GM21619 (cell line): ENCODE measurements around the gene PIM3.

Experiments
- ATAC-seq: cut with Tn5 transposase; IDR thresholded peaks from one replicate; pipeline ENCODE4 v1.9.1; 2021; ENCODE audit not compliant: unreplicated experiment

The PIM3 gene

DNA sequence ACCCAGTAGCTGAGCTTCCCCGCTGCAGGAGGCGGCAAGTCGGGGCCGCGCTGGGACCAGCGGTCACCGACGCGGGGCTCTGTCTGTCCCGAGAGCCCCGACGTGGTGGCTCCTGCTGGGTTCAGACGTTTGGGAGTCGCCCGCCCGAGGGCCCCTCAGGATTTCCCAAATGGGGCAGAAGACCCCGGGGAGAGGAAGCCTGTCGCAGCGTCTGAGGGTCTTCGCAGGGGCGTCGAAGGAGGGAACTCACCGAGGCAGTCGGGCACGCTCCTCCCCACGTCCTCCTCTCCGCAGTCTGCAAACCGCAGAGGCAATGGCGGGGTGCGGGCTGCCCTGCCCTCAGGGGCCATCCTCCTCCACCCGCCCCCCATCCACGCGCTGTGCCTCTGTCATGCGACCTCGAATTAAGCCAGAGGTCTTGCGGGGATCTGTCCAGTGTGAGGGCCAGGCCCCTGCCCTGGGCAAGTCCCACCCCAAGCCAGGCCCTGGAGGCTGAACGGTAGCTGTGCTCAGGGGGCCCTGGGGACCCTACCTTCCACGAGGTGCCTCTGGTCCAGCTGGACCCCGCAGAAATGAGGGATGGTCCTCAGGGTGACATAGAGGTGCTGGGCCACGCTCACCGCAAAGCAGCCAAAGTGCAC, 39.5 kb downstream of the PIM3 start:
- ATAC-seq, result no peak

DNA sequence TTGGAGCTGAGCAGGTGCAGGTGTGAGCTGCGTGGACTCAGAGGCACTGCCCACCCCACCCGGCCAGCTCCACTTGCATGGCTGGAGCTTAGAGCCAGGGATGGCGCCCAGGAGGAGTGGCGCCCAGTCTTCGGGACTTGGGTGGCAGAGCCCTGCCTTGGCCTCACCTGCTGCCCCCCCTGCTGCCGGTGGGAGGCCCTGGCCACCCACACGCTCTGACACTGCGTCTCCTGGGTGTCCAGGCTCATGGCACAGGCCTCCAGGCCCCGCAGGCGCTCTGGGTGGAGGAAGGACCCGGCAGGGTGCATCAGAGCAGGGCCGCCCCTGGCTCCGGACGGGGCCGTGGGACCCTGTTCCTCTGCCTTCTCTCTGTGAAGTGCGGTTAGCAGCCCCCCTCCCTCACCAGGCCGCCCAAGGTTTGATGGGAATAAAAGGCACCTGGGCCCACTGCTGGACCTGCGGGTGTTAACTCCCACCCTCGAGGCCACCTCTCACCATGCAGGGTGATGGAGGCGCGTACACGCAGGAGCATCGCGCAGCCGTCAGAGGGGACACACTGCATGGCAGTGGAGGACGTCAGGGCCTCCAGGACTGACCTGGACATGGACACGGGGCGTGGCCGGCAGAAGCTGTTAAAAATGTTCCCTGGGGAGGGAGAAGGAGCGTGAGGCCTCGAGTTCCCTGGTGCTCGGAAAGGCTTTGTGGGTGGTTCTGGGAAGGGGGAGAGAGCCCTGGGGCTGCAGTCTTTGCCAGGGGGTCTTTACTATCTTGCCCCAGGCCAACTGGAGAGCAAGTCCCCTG, 40.2 kb downstream of the PIM3 start:
- ATAC-seq, result no peak

DNA sequence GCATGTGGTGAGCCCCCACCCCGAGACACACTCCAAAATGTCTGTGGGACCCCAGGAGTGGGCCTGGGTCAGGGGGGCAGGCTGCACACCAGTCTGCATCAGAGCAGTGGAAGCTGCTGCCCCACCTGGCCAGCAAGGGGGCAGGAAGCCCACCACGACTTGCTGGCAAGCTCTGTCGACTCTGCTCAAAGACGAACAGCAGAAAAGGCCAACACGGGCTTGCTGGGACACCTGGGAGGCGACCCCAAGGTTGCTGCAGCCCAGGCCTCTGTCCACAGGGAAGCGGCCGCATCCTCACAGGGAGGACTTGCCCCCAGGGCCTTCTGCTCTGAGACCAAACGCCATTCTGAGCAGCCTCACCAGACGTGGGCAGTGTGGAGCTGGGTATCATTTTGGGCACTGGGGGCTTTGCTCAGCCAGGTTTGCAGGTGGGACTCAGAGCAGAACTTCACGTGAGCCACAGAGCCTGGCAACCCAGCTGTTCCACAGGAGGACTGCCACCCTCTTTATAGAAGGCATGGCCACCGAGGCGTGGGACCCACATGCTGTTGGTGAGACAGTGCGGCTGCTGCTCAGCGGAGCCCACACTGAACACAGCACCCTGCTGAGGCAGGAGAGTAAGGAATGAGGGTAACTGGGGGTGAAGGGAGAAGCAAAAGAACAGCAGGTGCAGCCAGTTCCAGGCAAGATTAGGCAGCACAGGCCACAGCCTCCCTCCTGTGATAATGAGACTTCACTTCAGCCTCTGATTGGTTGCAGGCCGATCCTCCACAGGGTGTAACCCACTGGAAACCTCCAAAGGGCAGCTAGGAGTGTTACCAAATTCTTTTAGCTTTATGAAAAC, 41.0 kb downstream of the PIM3 start:
- no peak for ATAC-seq

DNA sequence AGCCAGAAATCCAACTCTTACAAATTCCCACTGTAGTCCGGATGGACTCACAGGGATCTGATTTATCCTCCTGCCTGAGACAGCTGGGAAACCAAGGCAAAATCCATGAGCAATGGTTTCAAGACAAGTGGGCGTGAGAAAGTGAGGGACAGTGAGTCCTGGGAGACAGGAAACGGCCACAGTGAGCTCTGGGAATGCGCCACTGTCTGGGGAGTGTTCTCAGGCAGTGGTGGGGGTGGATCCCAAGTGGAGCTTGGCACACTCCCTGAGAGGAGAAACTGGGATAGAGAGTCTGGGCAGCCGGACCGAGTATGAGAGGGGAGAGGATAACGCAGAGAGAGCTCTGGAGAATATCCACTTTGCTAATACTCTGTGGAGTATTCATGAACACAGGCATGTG, 42.2 kb downstream of the PIM3 start:
- ATAC-seq, result no peak

DNA sequence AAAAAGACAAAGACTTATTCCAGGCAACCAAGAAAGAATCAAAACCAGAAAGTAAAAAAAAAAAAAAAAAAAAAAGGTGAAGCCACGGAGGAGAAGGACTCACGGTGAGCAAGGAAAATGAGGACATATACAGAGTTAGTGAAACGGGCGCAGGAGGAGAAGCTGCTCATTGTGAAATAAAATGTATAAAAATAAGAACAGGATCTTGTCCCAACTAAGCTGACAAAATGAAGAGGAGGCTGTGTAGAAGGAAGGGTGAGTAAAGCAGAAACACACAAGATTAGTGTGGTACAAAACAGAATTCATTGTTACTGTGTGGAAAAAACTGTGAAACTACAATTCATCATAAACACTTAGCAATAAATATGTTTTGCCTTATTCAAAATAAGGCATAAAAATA, 44.3 kb downstream of the PIM3 start:
- no peak for ATAC-seq

DNA sequence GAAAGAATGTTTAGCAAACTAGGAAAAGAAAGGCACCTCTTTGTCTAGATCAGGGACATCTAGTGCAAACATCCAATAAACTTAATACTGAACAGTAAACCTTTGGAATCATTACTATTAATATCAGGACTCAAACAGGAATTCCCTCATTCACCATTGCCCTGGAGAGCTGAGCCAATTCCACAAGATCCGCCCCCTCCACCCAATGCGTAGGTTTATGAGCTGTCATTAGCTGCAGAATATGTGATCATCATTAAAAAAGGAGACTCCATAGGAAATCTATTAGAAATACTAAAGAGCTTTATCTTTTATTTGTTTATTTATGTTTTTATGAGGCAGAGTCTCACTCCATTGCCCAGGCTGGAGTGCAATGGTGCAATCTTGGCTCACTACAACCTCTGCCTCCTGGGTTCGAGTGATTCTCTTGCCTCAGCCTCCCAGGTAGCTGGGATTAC, 46.5 kb downstream of the PIM3 start:
- no peak for ATAC-seq

DNA sequence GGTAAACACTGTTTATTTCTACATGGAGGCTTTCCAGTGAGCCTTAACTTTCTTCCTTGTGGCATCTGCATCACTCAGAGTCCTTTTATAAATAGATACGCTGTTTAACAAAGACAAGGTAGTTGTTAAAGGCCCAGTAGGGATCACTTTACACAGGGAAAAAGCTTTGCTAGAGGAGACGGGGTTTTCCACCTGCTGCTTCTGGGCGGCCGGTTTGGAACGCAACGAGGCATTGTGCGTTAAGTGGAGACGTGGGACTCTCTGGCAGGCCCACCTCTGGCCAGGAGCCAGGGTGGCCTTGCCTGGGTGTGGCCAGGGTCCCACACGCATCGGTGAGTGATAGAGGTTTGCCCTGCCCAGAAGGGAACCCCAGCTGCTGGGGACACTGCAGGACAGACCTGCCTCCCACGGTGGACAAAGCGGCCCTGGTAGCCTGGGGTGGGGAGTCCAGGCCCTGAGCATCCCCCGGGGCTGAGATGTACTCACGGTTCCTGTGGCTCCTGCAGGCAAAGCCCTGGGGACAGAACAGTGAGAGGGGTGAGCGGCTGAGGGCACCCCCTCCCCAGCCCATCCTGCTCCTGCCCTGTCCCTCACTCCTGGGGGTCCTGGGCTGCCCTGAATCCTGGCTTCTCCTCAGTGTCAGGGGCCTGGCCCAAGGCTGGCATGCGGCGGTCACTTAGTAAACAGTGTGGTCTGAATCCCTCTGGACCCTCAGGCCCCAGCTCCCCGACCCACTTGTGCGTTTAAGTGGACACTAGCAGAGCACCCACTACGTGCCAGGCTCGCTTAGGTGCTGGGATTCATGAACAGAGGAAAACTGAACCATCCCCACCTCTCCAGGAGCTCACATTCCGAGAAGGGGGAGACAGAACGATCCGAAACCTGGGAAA, 47.8 kb downstream of the PIM3 start:
- no peak for ATAC-seq

DNA sequence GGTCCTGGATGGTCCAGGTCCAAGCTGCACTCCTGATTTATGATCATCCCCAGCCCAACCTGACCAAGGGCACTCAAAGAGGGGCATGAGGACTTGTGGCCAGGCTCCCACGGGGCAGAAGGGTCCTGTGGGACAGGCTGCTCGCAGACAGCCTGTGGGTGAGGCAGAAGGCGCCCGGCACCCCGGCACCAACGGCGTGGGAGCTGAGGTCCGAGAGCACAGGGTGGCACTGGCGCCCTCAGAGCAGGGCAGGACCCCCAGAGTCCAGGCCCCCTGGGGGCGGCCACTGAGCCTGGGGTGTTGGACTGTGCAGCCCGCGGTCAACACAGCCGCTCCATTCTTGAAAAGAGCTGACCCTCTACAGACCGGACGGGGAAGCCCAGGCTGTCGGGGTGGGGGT, 48.7 kb downstream of the PIM3 start:
- no peak for ATAC-seq

DNA sequence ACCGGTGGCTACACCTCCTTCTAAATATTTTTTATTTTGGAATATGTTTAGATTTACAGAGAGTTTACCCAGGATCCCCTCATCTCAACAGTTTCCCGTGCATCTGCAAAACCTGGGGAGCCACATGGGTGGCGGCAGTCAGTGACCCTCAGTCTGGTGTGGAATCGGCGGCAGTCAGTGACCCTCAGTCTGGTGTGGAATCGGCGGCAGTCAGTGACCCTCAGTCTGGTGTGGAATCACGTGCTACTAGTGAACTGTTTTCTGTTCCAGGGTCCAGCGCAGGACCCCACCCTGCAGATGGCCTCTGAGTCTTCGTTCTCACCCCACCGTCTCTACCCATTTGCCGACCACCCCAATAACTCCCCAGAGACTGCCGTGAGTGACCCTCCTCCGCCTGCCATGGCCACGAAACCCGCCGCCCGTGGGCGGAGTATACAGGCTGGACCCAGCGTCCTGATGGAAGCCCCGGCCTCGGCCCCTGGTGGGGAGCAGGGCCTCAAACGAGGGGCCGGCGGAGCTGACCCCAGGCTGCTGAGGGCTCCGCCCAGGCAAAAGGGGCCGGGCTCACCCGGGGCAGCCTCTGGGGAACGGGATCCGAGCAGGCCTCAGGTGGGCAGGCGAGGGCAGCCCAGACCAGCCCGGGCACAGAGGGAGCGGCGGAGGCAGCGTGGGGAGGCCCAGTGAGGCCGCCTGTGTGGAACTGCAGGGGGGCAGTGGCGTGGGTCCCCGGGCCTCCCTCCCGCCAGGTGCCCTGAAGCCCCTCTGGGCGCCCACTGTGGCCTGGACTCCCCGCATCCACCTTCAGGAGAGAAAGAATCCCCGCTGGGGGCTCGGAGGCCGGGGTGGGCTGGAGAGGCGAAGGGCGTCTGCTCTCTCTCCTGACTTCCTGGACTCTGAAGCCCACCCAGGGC, 49.4 kb downstream of the PIM3 start:
- ATAC-seq, result no peak

DNA sequence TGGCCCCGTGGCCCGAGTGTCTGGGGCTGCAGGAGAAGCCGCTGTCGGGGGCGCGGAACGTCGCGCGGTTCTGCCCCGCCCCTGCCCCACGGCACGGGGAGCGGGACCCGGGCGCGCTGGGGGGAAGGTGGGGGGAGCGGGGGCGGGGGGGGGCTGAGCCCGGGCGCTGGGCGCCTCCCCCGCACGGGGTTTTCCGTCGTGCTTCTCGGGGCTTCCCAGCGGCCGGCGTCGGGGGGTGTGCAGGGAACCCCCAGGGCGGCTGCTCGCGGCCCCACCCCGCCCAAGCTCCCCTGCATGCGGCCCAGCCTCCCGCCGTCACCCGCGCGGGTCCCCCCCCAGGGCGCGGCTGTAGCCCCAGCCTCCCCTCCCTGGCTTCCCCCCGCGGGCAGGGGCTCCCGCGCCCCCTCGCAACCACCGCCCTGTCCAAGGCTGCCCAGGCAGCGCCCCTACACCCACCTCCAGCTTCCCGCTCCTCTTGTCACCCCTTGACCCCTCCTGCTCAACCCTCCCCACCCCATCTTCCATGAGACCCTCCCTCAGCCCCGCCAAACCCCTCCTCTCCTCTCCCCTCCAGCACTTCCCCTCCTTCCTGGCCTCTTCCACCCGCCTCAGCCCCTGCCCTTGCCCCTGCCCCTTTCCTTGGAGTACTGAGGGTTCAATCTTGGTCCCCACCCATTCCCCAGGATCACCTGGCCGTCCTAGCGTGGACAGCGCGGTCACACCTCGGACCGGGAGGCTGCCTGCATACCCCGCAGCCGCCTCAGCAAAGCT, 50.3 kb downstream of the PIM3 start:
- no peak for ATAC-seq

DNA sequence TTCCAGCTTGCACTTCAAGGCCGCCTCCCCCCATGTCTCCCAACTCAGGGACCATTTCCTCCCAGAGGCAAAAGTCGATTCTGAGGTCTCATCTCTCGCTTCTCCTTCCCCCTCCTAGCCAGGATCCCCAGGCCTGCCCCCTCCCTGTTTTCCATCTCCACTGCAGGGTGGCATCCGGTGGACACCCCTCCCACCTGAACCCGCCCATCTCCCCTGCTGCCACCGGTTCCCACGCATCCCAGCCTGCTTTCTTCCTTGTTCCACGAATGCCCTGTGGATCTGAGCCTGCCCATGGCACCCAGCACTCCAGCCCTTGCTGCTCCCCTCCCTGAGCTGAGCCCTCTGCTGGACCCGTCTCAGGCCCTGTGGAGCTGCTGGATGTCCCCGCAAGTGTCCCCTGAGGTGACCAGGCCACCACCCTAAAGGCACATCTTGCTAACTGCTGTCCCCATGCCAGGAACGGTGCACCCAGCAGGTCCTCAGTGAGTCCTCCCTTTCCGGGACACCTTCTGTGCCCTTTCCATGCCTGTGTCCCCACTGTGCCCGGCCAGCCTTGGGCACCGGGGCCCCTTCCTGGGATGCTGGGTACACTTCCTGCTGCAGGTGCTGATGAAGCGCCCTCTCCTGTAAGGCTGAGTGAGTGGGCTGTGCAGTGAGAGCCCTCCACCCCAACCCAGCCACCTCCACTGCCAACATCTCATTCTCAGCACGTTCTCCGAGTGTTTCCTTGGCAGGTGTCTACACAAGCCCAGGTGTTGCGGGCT, 51.1 kb downstream of the PIM3 start:
- ATAC-seq, result no peak

DNA sequence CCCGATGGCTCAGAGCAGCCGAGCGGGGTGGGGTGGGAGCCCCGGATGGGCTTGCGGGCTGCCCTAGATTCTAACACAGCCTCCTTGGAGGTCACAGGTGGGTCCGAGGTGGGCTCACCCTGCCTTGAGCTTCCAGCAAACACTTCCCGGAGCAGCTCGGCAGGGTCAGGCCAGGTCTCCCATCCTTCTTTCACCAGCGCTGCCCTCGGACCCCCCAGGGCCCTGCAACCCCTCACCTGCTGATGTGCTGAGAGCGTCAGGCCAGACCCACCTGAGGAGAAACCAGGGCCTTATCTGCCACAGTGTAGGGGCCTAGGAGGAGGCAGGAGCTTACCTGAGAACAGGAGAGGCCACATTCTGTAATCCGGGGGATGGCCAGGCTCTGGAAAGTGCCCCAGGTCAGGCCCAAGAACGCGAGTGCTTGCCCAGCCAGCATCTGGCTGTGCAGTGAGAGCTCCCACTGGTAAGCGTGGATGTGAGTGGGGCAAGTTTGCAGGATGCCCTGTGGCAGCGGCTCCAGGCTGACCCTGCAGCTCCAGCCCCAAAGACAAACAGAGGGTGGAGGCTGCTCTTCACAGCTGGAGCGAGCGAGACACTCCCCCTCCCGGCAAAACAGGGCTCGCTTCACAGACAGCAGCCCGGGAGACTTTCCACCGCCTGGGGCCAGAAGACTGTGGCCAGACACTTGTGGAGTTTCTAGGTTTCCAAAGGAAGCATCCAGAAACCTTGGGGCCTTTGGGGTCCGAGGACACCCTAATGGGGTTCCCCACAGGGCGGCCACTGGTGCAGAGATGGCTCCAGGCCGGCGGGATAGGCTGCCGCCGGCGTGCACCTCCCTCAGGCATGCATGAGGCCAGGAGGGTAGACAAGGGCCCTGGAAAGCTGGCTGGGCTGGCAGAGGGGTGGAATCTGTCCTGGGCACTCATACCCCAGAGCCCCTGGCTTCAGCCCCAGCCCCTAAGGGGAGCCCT, 51.9 kb downstream of the PIM3 start, which contains the start of gene IL17REL:
Gene IL17REL (minus strand): TSS at position 555 of the 971 bp plus-strand sequence. CDS start 119 bp downstream, at position 436.
- no peak for ATAC-seq
